Adrenal gland (tissue), 12 donors: ENCODE results near the gene MAGIX. TPM values are rescaled to one million over a fixed set of nuclear protein-coding genes. Genes with fewer than 3 reads are reported as not detected.
A peak's percentile ranks its signal among the peaks of the same experiment; 100 is the strongest.

ENCODE experiments used
- DNase-seq, 7 donors: peaks; one replicate each; pipeline ENCODE4 v3.0.0-alpha.2; 2019 to 2020
- H3K27ac ChIP-seq, 5 donors: fragments of 200-600 bp; sonication (generic) in 4 of 5; 1 replicate in 3 of 5; 2 replicates in 2 of 5; pipeline versions ENCODE4 v1.5.1 to v1.8.0; 2016 to 2020; ENCODE audit warnings: mild to moderate bottlenecking in 1 of 5
- H3K27me3 ChIP-seq: fragments of 200-600 bp; 2 replicates; pipeline ENCODE4 v1.8.0; 2021
- H3K36me3 ChIP-seq, 2 donors: fragments of 200-600 bp; replicated peaks in 1 of 2; 1 replicate in 1 of 2; 2 replicates in 1 of 2; pipeline versions ENCODE4 v1.5.1 to v1.8.0; 2018 to 2022
- H3K4me1 ChIP-seq, 2 donors: fragments of 200-600 bp; replicated peaks in 1 of 2; 1 replicate in 1 of 2; 2 replicates in 1 of 2; pipeline versions ENCODE4 v1.5.1 to v1.8.0; 2018 to 2021
- H3K4me3 ChIP-seq, 4 donors: fragments of 200-600 bp; sonication (generic) in 3 of 4; one replicate each; pipeline ENCODE4 v1.5.1; 2016 to 2018
- H3K9me3 ChIP-seq, 3 donors: fragments of 200-600 bp; sonication (generic) in 1 of 3; replicated peaks in 1 of 3; 1 replicate in 2 of 3; 2 replicates in 1 of 3; pipeline versions ENCODE4 v1.5.1 to v1.8.0; 2016 to 2021
- POLR2A ChIP-seq, 2 donors: fragments of 450-650 bp; IDR thresholded peaks; one replicate each; pipeline ENCODE4 v1.6.1; 2017; ENCODE audit warnings: antibody characterized with exemption in 2 of 2, mild to moderate bottlenecking in 2 of 2, moderate library complexity in 1 of 2
- WGBS, 4 donors: extraction: QIAGEN DNeasy Blood & Tissue Kit in 2 of 4; methylation state at CpG; one replicate each; pipeline versions ENCODE4 v1.1.5 to v1.1.7; 2013 to 2017; 5-methylcytosine and 5-hydroxymethylcytosine counted together
- intact Hi-C, 2 donors: fragments of 100-400 bp; cut with DNase I; formaldehyde crosslinking; loops; one replicate each; pipeline versions ENCODE4 v1.14.1 to v1.15.0; 2022 to 2023
- polyA plus RNA-seq, 3 donors: library from polyadenylated mRNA; stranded (reverse); fragments of 200-250 nt in 2 of 3; fragments of 350-450 nt in 1 of 3; fragmentation: Illumina TruSeq in 1 of 3; extraction: RNeasy Lipid Tissue Mini Kit (QIAGEN cat#74804) in 1 of 3; gene quantifications; one replicate each; pipeline ENCODE4 v1.2.3, GENCODE V29; 2013 to 2014
- total RNA-seq, 9 donors: library from RNA; depleted of rRNA in 4 of 9; stranded (reverse); fragments of >200 nt in 4 of 9; fragments of 120-200 nt in 1 of 9; fragmentation: NEBNext Ultra II Directional in 1 of 9; extraction: Animal tissue kit (Norgen Biotek cat#: 25700) in 1 of 9; gene quantifications; one replicate each; pipeline versions ENCODE4 v1.1.0 to v1.2.4, GENCODE V29; 2013 to 2023
- TF ChIP-seq, protein P1 (sequence below), 6 experiments: fragments of 450-650 bp in 4 of 6; fragments of 200-600 bp in 2 of 6; sonication (generic) in 1 of 6; IDR thresholded peaks; 1 replicate in 5 of 6; 2 replicates in 1 of 6; pipeline versions ENCODE4 v1.5.1 to v1.8.0; 2016 to 2021; ENCODE audit warnings: antibody characterized with exemption in 6 of 6, mild to moderate bottlenecking in 2 of 6, moderate library complexity in 1 of 6
- donor health status: healthy with polysubstance abuse.
- donor health status: Bipolar disorder and iron deficiency.
- donor health status: DM: yes; HTN: yes; CAD: no.
- donor health status: DM: no; HTN: no; CAD: no.
- donor health status: DM: no; HTN: no; CAD: no.
- donor health status: DM: yes; HTN: yes; CAD: no.

The MAGIX gene
- total and polyA plus RNA-seq, 12 donors = 0.59 to 16.2 (median 3.2) TPM

DNA sequence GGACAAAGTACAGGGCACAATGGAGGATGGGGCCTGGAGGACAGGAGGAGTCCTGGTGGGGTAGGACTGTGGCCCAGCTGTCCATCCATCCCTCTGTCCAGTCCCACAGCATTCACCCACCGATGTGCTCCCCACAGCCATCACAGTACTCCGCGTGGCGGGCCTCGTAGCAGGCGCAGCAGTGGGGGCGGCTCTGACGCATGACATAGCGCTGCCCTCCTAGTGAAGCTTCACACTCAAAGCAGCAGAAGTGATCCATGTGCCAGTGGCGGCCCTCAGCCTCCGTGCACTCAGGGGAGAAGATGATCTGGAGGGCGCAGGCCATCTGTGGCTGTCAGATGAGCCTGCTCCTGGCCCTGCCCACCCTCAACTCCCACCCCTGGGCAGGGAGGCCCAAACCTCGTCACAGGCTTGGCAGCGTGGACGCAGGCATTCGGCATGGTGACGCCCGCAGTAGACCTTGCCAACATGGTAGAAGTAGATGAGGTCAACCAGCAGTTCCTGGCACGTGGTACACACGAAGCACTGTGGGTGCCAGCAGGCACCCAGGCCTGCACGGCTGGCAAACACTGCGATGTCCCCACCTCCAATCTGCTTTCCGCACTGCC lies 15.4 kb downstream of the MAGIX start:
- H3K4me1 ChIP-seq = peaks cover 4 to 10% of the 10 kb centered on the region in 2 donors
- no peaks in the 10 kb centered on the region for H3K9me3 ChIP-seq
- H3K27me3 ChIP-seq = no peaks in the 10 kb centered on the region
- H3K36me3 ChIP-seq = peaks cover 0 to 12% of the 10 kb centered on the region in 2 donors
- no peak overlapping the region for H3K4me3 ChIP-seq
- peak overlapping the region in 1 of 5 donors; percentile 67 for H3K27ac ChIP-seq
- intact Hi-C loops = no loop called here
- no peak for TF ChIP-seq POLR2A (IDR thresholded peaks at IDR 0.05)
- TF ChIP-seq, protein P1, sequence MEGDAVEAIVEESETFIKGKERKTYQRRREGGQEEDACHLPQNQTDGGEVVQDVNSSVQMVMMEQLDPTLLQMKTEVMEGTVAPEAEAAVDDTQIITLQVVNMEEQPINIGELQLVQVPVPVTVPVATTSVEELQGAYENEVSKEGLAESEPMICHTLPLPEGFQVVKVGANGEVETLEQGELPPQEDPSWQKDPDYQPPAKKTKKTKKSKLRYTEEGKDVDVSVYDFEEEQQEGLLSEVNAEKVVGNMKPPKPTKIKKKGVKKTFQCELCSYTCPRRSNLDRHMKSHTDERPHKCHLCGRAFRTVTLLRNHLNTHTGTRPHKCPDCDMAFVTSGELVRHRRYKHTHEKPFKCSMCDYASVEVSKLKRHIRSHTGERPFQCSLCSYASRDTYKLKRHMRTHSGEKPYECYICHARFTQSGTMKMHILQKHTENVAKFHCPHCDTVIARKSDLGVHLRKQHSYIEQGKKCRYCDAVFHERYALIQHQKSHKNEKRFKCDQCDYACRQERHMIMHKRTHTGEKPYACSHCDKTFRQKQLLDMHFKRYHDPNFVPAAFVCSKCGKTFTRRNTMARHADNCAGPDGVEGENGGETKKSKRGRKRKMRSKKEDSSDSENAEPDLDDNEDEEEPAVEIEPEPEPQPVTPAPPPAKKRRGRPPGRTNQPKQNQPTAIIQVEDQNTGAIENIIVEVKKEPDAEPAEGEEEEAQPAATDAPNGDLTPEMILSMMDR (IDR thresholded peaks at IDR 0.05) = no peak
- DNase-seq = no peak
- WGBS, 4 donors = 87 to 97% (median 96%) methylated on average over 8 to 23 of the region's 23 CpGs; no CpG with 5 or more reads in 1 of the 4 donors

DNA sequence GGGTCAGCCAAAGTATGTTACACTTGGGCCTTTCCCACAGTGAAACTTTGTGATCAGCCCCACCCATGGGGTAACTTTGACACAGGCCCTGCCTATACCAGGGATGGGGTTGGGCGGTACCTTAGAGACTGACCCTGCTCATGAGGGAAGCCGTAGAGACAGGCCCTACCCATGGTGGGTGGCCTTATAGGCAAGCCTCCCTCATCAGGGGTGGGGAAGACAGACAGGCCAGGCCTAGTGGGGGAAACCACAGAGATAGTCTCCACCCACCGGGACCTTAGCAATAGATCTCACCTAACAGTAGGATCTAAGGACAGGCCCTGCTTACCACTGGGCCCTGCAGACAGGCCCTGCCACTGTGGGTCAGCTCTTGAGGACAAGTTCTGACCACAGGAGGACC lies 16.0 kb downstream of the MAGIX start:
- 80 to 91% (median 80%) methylated on average over 1 to 3 of the region's 3 CpGs; no CpG with 5 or more reads in 1 of the 4 donors for WGBS, 4 donors
- intact Hi-C loops = no loop called here
- H3K4me3 ChIP-seq = no peak overlapping the region
- no peak for TF ChIP-seq POLR2A (IDR thresholded peaks at IDR 0.05)
- TF ChIP-seq, protein P1 (IDR thresholded peaks at IDR 0.05) = no peak
- peaks cover 0 to 12% of the 10 kb centered on the region in 2 donors for H3K36me3 ChIP-seq
- no peak overlapping the region for H3K27ac ChIP-seq
- H3K27me3 ChIP-seq = no peaks in the 10 kb centered on the region
- DNase-seq = no peak
- no peaks in the 10 kb centered on the region for H3K9me3 ChIP-seq
- peaks cover 0 to 5% of the 10 kb centered on the region in 2 donors for H3K4me1 ChIP-seq

DNA sequence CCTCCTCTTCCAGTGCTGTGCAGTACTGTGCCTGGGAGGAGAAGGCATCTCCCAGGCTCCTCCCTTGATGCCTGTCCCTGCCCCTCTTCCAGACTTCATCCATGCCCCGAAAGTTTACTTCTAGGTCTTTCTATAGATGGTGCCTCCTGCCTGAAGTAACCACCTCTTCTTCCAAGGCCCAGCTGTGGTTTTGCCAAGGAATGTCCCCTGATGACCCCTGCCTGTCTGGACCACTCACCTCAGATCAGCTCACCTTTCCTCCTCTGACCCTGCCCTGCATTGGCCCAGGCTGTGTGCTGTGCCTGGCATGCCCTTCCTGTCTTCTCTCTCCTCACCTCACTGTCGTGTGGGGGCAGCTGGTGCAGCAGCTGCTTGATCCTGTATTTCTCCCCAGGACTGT lies 16.8 kb downstream of the MAGIX start:
- H3K9me3 ChIP-seq = no peaks in the 10 kb centered on the region
- H3K4me3 ChIP-seq = no peak overlapping the region
- no peak for TF ChIP-seq POLR2A (IDR thresholded peaks at IDR 0.05)
- TF ChIP-seq, protein P1 (IDR thresholded peaks at IDR 0.05) = no peak
- no peak overlapping the region for H3K27ac ChIP-seq
- intact Hi-C loops = no loop called here
- no peaks in the 10 kb centered on the region for H3K27me3 ChIP-seq
- peaks cover 0 to 12% of the 10 kb centered on the region in 2 donors for H3K36me3 ChIP-seq
- H3K4me1 ChIP-seq = peaks cover 0 to 4% of the 10 kb centered on the region in 2 donors
- WGBS, 4 donors = 81 to 96% (median 87%) methylated on average over 2 of the region's 2 CpGs
- DNase-seq = no peak

DNA sequence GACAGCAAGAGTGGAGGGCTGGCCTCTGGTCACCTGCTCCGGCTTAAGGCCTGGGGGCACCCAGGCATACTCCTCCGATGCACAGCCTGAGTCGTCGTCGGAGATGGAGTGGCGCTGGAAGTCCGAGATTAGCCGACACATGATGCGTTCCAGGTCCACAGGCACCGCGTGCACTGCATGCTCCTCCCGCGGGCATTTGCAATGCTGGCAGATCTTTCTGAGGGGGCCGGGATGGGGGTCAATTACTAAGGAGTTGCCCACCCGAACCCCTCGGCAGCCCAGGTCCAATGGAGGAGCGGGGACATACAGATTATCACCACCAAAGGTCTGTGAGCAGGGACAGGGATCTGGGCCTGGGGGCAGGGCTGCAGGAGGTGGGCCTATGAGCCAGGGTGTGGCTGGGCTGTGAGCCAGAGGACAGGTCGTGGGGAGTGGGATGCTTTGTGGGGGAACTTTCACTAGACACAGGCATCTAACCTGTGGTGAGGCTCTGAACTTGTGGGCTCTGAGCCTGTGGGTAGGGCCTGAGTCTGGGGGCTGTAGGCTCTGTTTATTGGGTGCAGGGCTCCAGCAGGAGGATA lies 21.2 kb downstream of the MAGIX start:
- Histone ChIP-seq H3K27me3 (no peaks in the 10 kb centered on the region), H3K4me1 (no peaks in the 10 kb centered on the region), H3K36me3 (no peaks in the 10 kb centered on the region), H3K4me3 (no peak overlapping the region), H3K9me3 (no peaks in the 10 kb centered on the region), H3K27ac (peak overlapping the region in 1 of 5 donors; percentile 20)
- intact Hi-C loops = no loop called here
- no peak for TF ChIP-seq POLR2A (IDR thresholded peaks at IDR 0.05)
- TF ChIP-seq, protein P1 (IDR thresholded peaks at IDR 0.05) = no peak
- peak in 1 of 7 donors; percentile 17 for DNase-seq
- 81 to 83% (median 82%) methylated on average over 17 to 18 of the region's 18 CpGs; no CpG with 5 or more reads in 1 of the 4 donors for WGBS, 4 donors
